Prostate gland (tissue), 2 donors: ENCODE measurements around the gene COG5.

Source experiments
- POLR2A ChIP-seq: fragments of 450-650 bp; IDR thresholded peaks from one replicate; pipeline ENCODE4 v1.6.1; 2016; ENCODE audit warnings: antibody characterized with exemption, mild to moderate bottlenecking
- TF ChIP-seq, protein P1 (sequence below), 4 experiments: fragments of 200-600 bp in 2 of 4; fragments of 450-650 bp in 2 of 4; sonication (generic) in 2 of 4; IDR thresholded peaks; 1 replicate in 3 of 4; 2 replicates in 1 of 4; pipeline ENCODE4 v1.5.1; 2016 to 2019; ENCODE audit warnings: antibody characterized with exemption in 4 of 4, mild to moderate bottlenecking in 2 of 4, moderate library complexity in 2 of 4

DNA sequence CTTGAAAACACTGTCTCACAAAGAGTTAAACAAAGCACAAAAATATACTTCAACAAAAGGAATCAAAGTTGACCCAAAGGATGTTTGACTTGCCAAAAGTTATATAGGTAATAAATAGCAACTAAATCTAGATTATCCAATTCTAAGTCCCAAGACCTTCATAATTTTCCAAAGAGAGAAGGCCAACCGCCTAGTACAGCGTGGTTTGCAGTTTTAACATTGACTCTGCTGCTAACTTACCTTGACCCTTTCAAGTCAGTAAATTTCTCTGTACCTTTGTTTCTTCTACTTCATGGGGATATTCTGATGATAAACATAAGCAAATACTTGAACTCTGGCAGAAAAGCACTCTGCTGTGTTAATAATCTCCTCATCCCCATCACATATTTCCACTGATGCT is 95.7 kb downstream of the COG5 start:
- no peak for TF ChIP-seq POLR2A
- TF ChIP-seq, protein P1, sequence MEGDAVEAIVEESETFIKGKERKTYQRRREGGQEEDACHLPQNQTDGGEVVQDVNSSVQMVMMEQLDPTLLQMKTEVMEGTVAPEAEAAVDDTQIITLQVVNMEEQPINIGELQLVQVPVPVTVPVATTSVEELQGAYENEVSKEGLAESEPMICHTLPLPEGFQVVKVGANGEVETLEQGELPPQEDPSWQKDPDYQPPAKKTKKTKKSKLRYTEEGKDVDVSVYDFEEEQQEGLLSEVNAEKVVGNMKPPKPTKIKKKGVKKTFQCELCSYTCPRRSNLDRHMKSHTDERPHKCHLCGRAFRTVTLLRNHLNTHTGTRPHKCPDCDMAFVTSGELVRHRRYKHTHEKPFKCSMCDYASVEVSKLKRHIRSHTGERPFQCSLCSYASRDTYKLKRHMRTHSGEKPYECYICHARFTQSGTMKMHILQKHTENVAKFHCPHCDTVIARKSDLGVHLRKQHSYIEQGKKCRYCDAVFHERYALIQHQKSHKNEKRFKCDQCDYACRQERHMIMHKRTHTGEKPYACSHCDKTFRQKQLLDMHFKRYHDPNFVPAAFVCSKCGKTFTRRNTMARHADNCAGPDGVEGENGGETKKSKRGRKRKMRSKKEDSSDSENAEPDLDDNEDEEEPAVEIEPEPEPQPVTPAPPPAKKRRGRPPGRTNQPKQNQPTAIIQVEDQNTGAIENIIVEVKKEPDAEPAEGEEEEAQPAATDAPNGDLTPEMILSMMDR (IDR thresholded peaks at IDR 0.05): no peak
